Muscle layer of duodenum (tissue), 2 donors: Measurements from ENCODE around the gene COL19A1.

Experiments
- H3K27ac ChIP-seq: one replicate; pipeline ENCODE4 v1.7.0; 2013; ENCODE audit warnings: mild to moderate bottlenecking, low read length
- H3K27me3 ChIP-seq: one replicate; pipeline ENCODE4 v1.7.0; 2013; ENCODE audit warnings: low read depth, mild to moderate bottlenecking, control low read depth, low read length
- H3K36me3 ChIP-seq, 2 donors: one replicate each; pipeline ENCODE4 v1.7.0; 2013; ENCODE audit warnings: low read length in 2 of 2, control low read depth in 1 of 2, mild to moderate bottlenecking in 1 of 2; ENCODE audit not compliant: insufficient read depth in 2 of 2, control insufficient read depth in 1 of 2
- H3K4me1 ChIP-seq, 2 donors: one replicate each; pipeline ENCODE4 v1.7.0; 2013; ENCODE audit warnings: low read length in 2 of 2, mild to moderate bottlenecking in 2 of 2, control low read depth in 1 of 2, moderate library complexity in 1 of 2; ENCODE audit not compliant: insufficient read depth in 2 of 2, control insufficient read depth in 1 of 2
- H3K4me3 ChIP-seq, 2 donors: one replicate each; pipeline ENCODE4 v1.7.0; 2013; ENCODE audit warnings: low read length in 2 of 2, low read depth in 1 of 2, mild to moderate bottlenecking in 1 of 2
- H3K9me3 ChIP-seq, 2 donors: one replicate each; pipeline ENCODE4 v1.7.0; 2013; ENCODE audit warnings: low read length in 2 of 2, control low read depth in 1 of 2, mild to moderate bottlenecking in 1 of 2; ENCODE audit not compliant: control insufficient read depth in 1 of 2
- donor health status: healthy.

Gene COL19A1

DNA sequence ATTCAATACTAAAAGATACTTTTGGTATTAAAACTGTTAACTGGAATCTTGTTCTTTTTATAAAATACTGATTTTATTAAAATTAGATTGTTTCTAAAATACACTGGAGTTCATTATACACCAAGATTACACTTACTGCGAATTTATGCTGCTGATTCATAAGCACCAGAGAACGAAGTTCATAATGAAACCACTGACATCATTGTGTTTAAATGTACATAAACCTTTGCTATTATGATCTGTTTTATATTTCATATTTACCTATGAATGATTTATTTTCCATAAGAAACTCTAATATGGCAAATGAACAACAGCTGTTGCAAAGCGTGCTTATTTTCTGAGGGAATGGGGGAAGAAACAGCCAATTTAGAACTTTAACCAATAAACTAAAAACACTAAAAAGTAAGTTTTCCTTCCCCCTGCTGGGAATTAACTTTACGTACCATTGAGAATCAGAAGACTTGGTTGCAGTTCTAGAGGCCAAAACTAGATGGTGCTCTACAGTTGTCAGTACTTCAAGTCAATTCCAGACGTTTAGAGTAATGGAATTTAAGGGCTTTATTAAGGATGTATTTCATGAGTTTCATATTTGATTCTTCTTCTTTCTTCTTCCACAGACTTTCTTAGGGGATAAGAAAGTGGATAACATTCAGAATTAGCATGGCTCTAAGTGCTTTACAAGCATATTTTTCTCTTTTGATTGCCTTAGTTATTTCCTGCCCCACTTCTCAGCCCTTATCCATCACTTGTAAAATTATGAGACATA lies 30.8 kb upstream of the COL19A1 start:
- Histone ChIP-seq H3K27me3 (no peaks in the 10 kb centered on the region), H3K36me3 (no peaks in the 10 kb centered on the region)

GRCh38 chr6:69841862-69842261 lies 24.5 kb upstream of the COL19A1 start:
- Histone ChIP-seq H3K27me3 (no peaks in the 10 kb centered on the region), H3K27ac (no peak overlapping the region), H3K4me1 (no peaks in the 10 kb centered on the region), H3K36me3 (no peaks in the 10 kb centered on the region), H3K4me3 (no peak overlapping the region), H3K9me3 (no peaks in the 10 kb centered on the region)

More for the DNA sequence above, 30.8 kb upstream of the COL19A1 start:
- Histone ChIP-seq H3K9me3 (no peaks in the 10 kb centered on the region), H3K4me1 (no peaks in the 10 kb centered on the region), H3K4me3 (no peak overlapping the region), H3K27ac (no peak overlapping the region)

DNA sequence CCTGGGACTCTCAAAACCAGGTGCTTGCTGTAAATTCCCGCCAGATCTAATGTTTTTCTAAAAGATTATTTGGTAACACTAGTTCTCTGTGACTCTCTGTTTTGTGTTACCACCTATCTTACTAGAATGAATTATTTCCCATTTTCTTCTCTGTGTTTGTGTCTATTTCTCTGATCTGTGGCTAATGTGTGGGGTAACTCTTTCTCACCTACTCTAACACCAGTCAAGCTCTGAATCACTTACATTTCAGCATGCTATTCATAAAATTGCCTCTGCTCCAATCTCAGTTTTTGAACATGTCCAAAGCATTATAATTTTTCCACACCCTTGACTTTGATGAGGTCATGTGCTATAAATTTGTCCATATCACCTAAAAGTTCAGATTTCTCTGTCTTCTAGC lies 23.2 kb upstream of the COL19A1 start:
- H3K36me3 ChIP-seq, result no peaks in the 10 kb centered on the region
- H3K27ac ChIP-seq, result no peak overlapping the region
- no peaks in the 10 kb centered on the region for H3K4me1 ChIP-seq
- no peak overlapping the region for H3K4me3 ChIP-seq
- no peaks in the 10 kb centered on the region for H3K27me3 ChIP-seq
- H3K9me3 ChIP-seq, result no peaks in the 10 kb centered on the region

GRCh38 chr6:69846312-69846711 lies 20.0 kb upstream of the COL19A1 start:
- Histone ChIP-seq H3K27me3 (no peaks in the 10 kb centered on the region), H3K27ac (no peak overlapping the region), H3K9me3 (no peaks in the 10 kb centered on the region), H3K4me1 (no peaks in the 10 kb centered on the region), H3K36me3 (no peaks in the 10 kb centered on the region), H3K4me3 (no peak overlapping the region)

- no peaks in the 10 kb centered on the region for H3K36me3 ChIP-seq
- no peaks in the 10 kb centered on the region for H3K27me3 ChIP-seq
- H3K4me3 ChIP-seq, result no peak overlapping the region
- no peaks in the 10 kb centered on the region for H3K9me3 ChIP-seq
- H3K4me1 ChIP-seq, result no peaks in the 10 kb centered on the region
- no peak overlapping the region for H3K27ac ChIP-seq
Observed at GRCh38 chr6:69846770-69847491, 19.4 kb upstream of the COL19A1 start.

DNA sequence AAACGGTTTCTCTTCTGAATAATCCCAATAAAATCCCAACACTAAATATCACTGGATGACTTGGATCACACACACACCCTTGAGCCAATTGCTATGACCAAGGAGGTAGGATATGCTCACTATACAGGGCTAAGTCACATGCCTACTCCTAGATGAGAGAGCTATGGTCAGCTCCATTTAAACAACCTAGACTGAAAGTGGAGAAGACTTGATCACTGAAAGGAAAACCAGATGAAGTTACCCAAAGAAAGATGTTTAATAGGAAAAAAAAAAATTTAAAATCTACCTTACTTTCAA lies 18.9 kb upstream of the COL19A1 start:
- H3K9me3 ChIP-seq, result peaks cover 0 to 2% of the 10 kb centered on the region in 2 donors
- H3K27ac ChIP-seq, result no peak overlapping the region

GRCh38 chr6:69848552-69848951 lies 17.8 kb upstream of the COL19A1 start:
- Histone ChIP-seq H3K27me3 (no peaks in the 10 kb centered on the region), H3K36me3 (no peaks in the 10 kb centered on the region), H3K4me3 (no peak overlapping the region), H3K9me3 (peaks cover 4 to 7% of the 10 kb centered on the region in 2 donors), H3K4me1 (no peaks in the 10 kb centered on the region), H3K27ac (no peak overlapping the region)

More for the DNA sequence above, 18.9 kb upstream of the COL19A1 start:
- no peaks in the 10 kb centered on the region for H3K36me3 ChIP-seq
- H3K4me3 ChIP-seq, result no peak overlapping the region
- H3K27me3 ChIP-seq, result no peaks in the 10 kb centered on the region
- no peaks in the 10 kb centered on the region for H3K4me1 ChIP-seq

- H3K9me3 ChIP-seq, result peaks cover 4 to 7% of the 10 kb centered on the region in 2 donors
- H3K4me1 ChIP-seq, result no peaks in the 10 kb centered on the region
- no peaks in the 10 kb centered on the region for H3K27me3 ChIP-seq
- H3K36me3 ChIP-seq, result no peaks in the 10 kb centered on the region
- H3K4me3 ChIP-seq, result no peak overlapping the region
- no peak overlapping the region for H3K27ac ChIP-seq
Observed at GRCh38 chr6:69852706-69853105, 13.7 kb upstream of the COL19A1 start.

DNA sequence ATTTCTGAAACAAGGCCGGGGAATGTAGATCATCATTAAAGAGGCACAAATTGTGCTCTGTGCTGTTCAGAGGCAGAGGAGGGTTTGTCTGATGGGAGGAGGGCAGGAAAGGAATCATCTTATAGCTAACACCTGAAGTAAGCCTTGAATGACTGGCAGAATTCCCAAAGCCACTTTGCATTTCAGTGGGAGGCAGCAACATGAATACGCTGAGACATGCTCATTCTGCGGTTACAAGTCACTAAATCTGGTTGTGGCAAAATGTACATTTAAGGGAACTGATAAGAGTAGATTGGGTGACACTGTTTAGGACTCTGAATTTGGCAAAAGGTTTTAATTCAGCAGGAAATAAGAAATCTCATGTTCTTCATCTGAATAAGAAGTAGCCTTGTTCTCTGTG lies 4.4 kb upstream of the COL19A1 start:
- H3K27ac ChIP-seq, result no peak overlapping the region
- no peaks in the 10 kb centered on the region for H3K36me3 ChIP-seq
- H3K27me3 ChIP-seq, result no peaks in the 10 kb centered on the region
- no peaks in the 10 kb centered on the region for H3K4me1 ChIP-seq
- no peak overlapping the region for H3K4me3 ChIP-seq
- peaks cover 0 to 4% of the 10 kb centered on the region in 2 donors for H3K9me3 ChIP-seq

DNA sequence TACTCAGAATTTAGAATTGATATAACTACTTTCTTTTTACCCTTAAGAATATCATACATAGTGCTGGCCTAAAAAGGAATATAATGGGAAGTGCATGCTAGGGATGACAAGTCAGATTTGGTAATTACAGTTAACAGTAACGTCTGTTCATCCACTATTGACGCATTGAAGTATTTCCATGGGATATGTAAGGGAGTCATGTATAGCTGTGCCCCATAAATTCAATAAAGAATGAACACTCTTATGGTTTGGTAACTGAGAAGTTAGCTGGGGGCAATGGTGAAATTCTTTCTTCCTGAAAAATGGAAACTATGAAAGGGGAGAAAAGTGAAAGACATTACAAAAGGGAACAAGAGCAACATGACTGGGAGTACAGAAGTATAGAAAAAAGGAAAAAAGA lies 2.6 kb upstream of the COL19A1 start:
- no peak overlapping the region for H3K4me3 ChIP-seq
- no peak overlapping the region for H3K27ac ChIP-seq
- peaks cover 0 to 4% of the 10 kb centered on the region in 2 donors for H3K9me3 ChIP-seq
- no peaks in the 10 kb centered on the region for H3K4me1 ChIP-seq
- no peaks in the 10 kb centered on the region for H3K27me3 ChIP-seq
- H3K36me3 ChIP-seq, result no peaks in the 10 kb centered on the region

DNA sequence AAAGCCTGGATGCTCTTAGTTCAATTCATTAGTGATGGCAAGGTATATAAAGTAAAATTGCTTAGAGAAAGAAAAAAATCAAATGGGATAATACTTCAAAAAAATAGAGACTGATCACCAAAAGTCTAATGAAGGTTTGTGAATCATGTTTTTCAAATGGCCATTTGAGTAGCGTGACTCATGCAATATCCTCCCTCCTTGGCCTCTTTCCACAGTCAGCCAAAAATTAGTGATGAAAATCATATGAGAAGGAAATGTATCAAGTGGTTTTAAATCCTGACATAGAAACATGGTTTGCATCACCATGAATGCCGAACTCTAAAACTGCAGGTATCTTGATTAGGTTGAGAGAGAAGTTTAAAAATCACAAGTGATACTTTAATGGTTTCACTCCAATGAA lies 1.2 kb upstream of the COL19A1 start:
- Histone ChIP-seq H3K27ac (no peak overlapping the region), H3K36me3 (no peaks in the 10 kb centered on the region), H3K9me3 (peaks cover 0 to under 1% of the 10 kb centered on the region in 2 donors), H3K4me3 (no peak overlapping the region), H3K4me1 (no peaks in the 10 kb centered on the region), H3K27me3 (no peaks in the 10 kb centered on the region)
